Transverse colon (tissue), 4 donors: ENCODE data around the gene LIN7C. TPM values are rescaled to one million over a fixed set of nuclear protein-coding genes. Genes with fewer than 3 reads are reported as not detected.

ENCODE experiments used
- DNase-seq: peaks from one replicate; pipeline ENCODE4 v3.0.0-alpha.2; 2019
- H3K27ac ChIP-seq, 4 donors: fragments of 200-600 bp; sonication (generic); 2 replicates each; pipeline ENCODE4 v1.5.1; 2016 to 2018; ENCODE audit warnings: inconsistent platforms in 4 of 4
- H3K27me3 ChIP-seq: fragments of 200-600 bp; sonication (generic); 2 replicates; pipeline ENCODE4 v1.5.1; 2017; ENCODE audit warnings: inconsistent platforms
- H3K36me3 ChIP-seq, 4 donors: fragments of 200-600 bp; sonication (generic); 2 replicates each; pipeline ENCODE4 v1.5.1; 2017 to 2019; ENCODE audit warnings: inconsistent platforms in 4 of 4
- H3K4me1 ChIP-seq, 4 donors: fragments of 200-600 bp; sonication (generic); 2 replicates each; pipeline ENCODE4 v1.5.1; 2017 to 2020; ENCODE audit warnings: inconsistent platforms in 4 of 4
- H3K4me3 ChIP-seq, 4 donors: fragments of 200-600 bp; sonication (generic); 1 replicate in 1 of 4; 2 replicates in 3 of 4; pipeline versions ENCODE4 v1.5.1 to v1.6.1; 2017 to 2019; ENCODE audit warnings: inconsistent platforms in 4 of 4
- H3K9me3 ChIP-seq, 2 donors: fragments of 200-600 bp; sonication (generic); 2 replicates each; pipeline ENCODE4 v1.5.1; 2017 to 2019; ENCODE audit warnings: inconsistent platforms in 2 of 2
- EP300 ChIP-seq: sonication (generic); formaldehyde crosslinking; IDR thresholded peaks from one replicate; pipeline ENCODE4 v1.6.1; 2017; ENCODE audit warnings: antibody characterized with exemption, low read depth
- POLR2A ChIP-seq: fragments of 450-650 bp; IDR thresholded peaks from one replicate; pipeline ENCODE4 v1.6.1; 2016; ENCODE audit warnings: antibody characterized with exemption, mild to moderate bottlenecking, moderate library complexity
- POLR2AphosphoS5 ChIP-seq, 3 donors: sonication (generic); formaldehyde crosslinking; IDR thresholded peaks; one replicate each; pipeline ENCODE4 v1.6.1; 2016; ENCODE audit warnings: antibody characterized with exemption in 3 of 3
- WGBS, 2 donors: methylation state at CpG; one replicate each; pipeline ENCODE4 v1.1.5; 2018; ENCODE audit warnings: low coverage in 1 of 2; 5-methylcytosine and 5-hydroxymethylcytosine counted together
- in situ Hi-C, 4 donors: fragments of 200-750 bp; cut with MboI; loops; one replicate each; pipeline versions ENCODE4 v1.15.0 to v1.15.1; 2017; ENCODE audit warnings: low sequenced_read_pairs in 3 of 4, low pct_ligation_motif_present in 1 of 4, low pct_unique_long_range_greater_than_20kb in 1 of 4
- intact Hi-C: fragments of 100-400 bp; cut with DNase I; formaldehyde crosslinking; loops from one replicate; pipeline ENCODE4 v1.15.1; 2023; ENCODE audit warnings: low total_unique reads
- total RNA-seq, 4 donors: library from RNA; depleted of rRNA; stranded (reverse); fragments of >200 nt; gene quantifications; one replicate each; pipeline ENCODE4 v1.1.0, GENCODE V29; 2016
- TF ChIP-seq, protein P1 (sequence below), 5 experiments: fragments of 200-600 bp in 3 of 5; fragments of 450-650 bp in 2 of 5; sonication (generic) in 3 of 5; IDR thresholded peaks; 1 replicate in 2 of 5; 2 replicates in 3 of 5; pipeline ENCODE4 v1.5.1; 2016 to 2017; ENCODE audit warnings: antibody characterized with exemption in 5 of 5, inconsistent platforms in 3 of 5, mild to moderate bottlenecking in 2 of 5, moderate library complexity in 1 of 5

Gene LIN7C
- total RNA-seq, 4 donors from 2014 or later = 23.1 to 49.2 (median 32.4) TPM

DNA sequence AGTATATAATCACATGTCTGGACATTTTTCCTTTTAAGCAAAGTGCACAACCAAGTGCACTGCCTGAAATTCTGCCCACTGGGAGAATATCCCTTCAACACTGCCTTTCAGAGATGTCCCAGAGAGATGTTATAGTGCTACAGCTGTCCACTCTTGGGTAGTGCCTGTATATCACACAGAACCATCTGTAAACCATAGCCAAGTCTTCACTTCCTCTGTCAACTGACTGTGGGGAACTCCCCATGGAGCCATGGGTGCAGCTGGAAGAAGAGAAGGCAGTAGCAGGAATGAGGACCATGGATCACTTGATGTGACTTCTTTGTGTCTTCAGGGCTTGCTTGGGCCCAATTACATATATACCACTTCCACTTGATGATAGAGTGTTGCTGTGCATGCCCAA lies 44.6 kb upstream of the LIN7C start:
- no peak for DNase-seq
- no peaks in the 10 kb centered on the region for H3K27me3 ChIP-seq
- intact Hi-C loops (no loop called here), in situ Hi-C loops (loop anchor here in 1 of 4 donors (25.0 kb wide), 1 partner anchor 111 kb away; no protein-coding TSS in a partner anchor)
- H3K4me3 ChIP-seq = no peak overlapping the region
- no peaks in the 10 kb centered on the region for H3K9me3 ChIP-seq
- H3K4me1 ChIP-seq = no peaks in the 10 kb centered on the region
- TF ChIP-seq, protein P1, sequence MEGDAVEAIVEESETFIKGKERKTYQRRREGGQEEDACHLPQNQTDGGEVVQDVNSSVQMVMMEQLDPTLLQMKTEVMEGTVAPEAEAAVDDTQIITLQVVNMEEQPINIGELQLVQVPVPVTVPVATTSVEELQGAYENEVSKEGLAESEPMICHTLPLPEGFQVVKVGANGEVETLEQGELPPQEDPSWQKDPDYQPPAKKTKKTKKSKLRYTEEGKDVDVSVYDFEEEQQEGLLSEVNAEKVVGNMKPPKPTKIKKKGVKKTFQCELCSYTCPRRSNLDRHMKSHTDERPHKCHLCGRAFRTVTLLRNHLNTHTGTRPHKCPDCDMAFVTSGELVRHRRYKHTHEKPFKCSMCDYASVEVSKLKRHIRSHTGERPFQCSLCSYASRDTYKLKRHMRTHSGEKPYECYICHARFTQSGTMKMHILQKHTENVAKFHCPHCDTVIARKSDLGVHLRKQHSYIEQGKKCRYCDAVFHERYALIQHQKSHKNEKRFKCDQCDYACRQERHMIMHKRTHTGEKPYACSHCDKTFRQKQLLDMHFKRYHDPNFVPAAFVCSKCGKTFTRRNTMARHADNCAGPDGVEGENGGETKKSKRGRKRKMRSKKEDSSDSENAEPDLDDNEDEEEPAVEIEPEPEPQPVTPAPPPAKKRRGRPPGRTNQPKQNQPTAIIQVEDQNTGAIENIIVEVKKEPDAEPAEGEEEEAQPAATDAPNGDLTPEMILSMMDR (IDR thresholded peaks at IDR 0.05) = no peak
- no peak for TF ChIP-seq EP300
- no peak for TF ChIP-seq POLR2A
- TF ChIP-seq POLR2AphosphoS5 (IDR thresholded peaks at IDR 0.05) = no peak
- H3K36me3 ChIP-seq = no peaks in the 10 kb centered on the region
- H3K27ac ChIP-seq = no peak overlapping the region

DNA sequence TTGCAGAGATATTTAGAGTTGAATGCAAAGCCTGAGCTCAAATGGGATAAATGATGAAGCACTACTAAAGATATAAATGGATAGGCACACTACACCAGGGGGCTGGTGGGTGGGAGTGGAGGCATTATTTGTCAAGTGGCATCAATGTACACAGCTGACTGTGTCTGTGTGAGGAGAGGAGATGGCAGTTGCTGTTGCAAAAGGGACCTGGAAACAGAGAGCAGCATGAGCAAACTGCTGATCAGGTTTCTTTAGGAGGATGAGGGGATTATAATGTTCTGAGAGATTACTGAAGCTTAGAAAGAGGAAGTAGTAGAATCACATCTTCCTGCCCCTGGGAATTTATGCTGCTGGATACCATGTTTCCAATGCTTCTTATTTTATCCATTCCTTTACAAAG lies 39.4 kb upstream of the LIN7C start:
- no peaks in the 10 kb centered on the region for H3K27me3 ChIP-seq
- intact Hi-C loops (no loop called here), in situ Hi-C loops (no loop called here)
- H3K4me3 ChIP-seq = no peak overlapping the region
- no peaks in the 10 kb centered on the region for H3K36me3 ChIP-seq
- no peak overlapping the region for H3K27ac ChIP-seq
- TF ChIP-seq POLR2A (no peak), EP300 (no peak), POLR2AphosphoS5 (IDR thresholded peaks at IDR 0.05) (no peak)
- TF ChIP-seq, protein P1 (IDR thresholded peaks at IDR 0.05) = no peak
- H3K4me1 ChIP-seq = no peaks in the 10 kb centered on the region
- DNase-seq = no peak
- H3K9me3 ChIP-seq = no peaks in the 10 kb centered on the region

DNA sequence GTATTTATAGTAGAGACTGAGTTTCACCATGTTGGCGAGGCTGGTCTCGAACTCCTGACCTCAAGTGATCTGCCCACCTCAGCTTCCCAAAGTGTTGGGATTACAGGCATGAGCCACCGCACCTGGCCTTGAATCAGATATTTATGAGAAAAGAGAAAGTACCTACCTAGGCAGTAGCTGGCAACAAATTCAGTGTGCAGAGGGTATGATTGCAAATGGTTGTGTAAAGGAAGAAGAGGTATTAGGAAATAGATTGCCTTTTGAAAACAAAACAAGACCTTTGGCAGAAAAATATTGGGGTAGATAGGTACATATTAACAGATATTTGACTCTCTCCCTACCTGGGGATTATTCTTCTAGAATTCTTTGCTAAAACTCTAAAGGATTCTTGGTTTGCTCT lies 38.5 kb upstream of the LIN7C start:
- no peaks in the 10 kb centered on the region for H3K27me3 ChIP-seq
- DNase-seq = no peak
- H3K36me3 ChIP-seq = no peaks in the 10 kb centered on the region
- in situ Hi-C loops = no loop called here
- TF ChIP-seq EP300 (no peak), POLR2AphosphoS5 (IDR thresholded peaks at IDR 0.05) (no peak), POLR2A (no peak)
- TF ChIP-seq, protein P1 (IDR thresholded peaks at IDR 0.05) = no peak
- H3K4me1 ChIP-seq = no peaks in the 10 kb centered on the region
- no peak overlapping the region for H3K4me3 ChIP-seq
- H3K9me3 ChIP-seq = no peaks in the 10 kb centered on the region
- H3K27ac ChIP-seq = no peak overlapping the region
- WGBS, 2 donors = 94% methylated on average over 3 of the region's 3 CpGs; no CpG with 5 or more reads in 1 of the 2 donors
- intact Hi-C loops = no loop called here

DNA sequence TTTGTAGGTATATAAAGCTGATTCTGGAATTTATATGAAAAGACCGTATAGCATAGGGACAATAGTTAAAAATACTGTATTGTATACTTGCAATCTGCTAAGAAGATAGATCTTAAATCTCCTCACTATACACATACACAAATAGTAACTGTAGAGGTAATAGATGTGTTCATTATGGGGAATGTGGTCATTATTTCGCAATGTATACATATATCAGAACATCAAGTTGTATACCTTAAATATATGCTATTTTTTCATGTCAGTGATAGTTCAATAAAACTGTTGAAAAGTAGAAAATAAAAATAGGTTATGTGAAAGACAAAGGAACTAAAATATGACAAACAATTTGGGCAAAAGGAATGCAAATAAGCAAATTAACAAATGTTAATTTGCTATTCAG lies 35.2 kb upstream of the LIN7C start:
- intact Hi-C loops = no loop called here
- in situ Hi-C loops = no loop called here
- Histone ChIP-seq H3K36me3 (no peaks in the 10 kb centered on the region), H3K9me3 (no peaks in the 10 kb centered on the region), H3K27me3 (no peaks in the 10 kb centered on the region), H3K27ac (no peak overlapping the region), H3K4me1 (no peaks in the 10 kb centered on the region), H3K4me3 (no peak overlapping the region)
- TF ChIP-seq POLR2AphosphoS5 (IDR thresholded peaks at IDR 0.05) (no peak), EP300 (no peak)
- DNase-seq = no peak
- WGBS, 2 donors = 78 to 85% methylated on average over 2 of the region's 2 CpGs

DNA sequence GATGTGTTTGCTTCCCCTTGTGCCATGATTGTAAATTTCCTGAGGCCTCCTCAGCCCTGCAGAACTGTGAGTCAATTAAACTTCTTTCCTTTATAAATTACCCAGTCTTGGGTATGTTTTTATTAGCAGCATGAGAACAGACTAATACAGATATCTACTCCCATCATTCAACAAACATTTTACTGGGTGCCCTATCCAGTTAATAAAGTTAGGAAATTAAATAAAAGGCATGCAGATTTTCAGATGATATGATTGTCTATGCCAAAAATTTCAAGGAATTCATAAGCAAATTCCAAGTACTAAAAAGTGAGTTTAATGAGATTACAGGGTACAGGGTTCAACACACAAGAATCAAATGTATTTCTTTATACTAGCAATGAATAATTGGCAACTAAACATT lies 33.5 kb upstream of the LIN7C start:
- H3K4me3 ChIP-seq = no peak overlapping the region

More for the DNA sequence above, 33.5 kb upstream of the LIN7C start:
- Histone ChIP-seq H3K36me3 (no peaks in the 10 kb centered on the region), H3K9me3 (no peaks in the 10 kb centered on the region), H3K4me1 (no peaks in the 10 kb centered on the region), H3K27me3 (no peaks in the 10 kb centered on the region), H3K27ac (no peak overlapping the region)
- TF ChIP-seq POLR2A (no peak), POLR2AphosphoS5 (IDR thresholded peaks at IDR 0.05) (no peak), EP300 (no peak)
- TF ChIP-seq, protein P1 (IDR thresholded peaks at IDR 0.05) = no peak
- no peak for DNase-seq
- in situ Hi-C loops (no loop called here), intact Hi-C loops (no loop called here)
